GM10266 (cell line): ENCODE results near the gene TMEM154.

Source experiments
- DNase-seq: peaks from one replicate; pipeline ENCODE4 v3.0.0; 2012; ENCODE audit errors: extremely low spot score
- TF ChIP-seq, protein P1 (sequence below): IDR thresholded peaks from 2 replicates; pipeline ENCODE4 v1.5.1; 2012; ENCODE audit warnings: mild to moderate bottlenecking, low read depth; ENCODE audit not compliant: control insufficient read depth, insufficient read depth; ENCODE audit errors: missing control alignments

TMEM154 gene

GRCh38 chr4:152707632-152708031 lies 27.8 kb upstream of the TMEM154 start:
- DNase-seq = no peak
- TF ChIP-seq, protein P1, sequence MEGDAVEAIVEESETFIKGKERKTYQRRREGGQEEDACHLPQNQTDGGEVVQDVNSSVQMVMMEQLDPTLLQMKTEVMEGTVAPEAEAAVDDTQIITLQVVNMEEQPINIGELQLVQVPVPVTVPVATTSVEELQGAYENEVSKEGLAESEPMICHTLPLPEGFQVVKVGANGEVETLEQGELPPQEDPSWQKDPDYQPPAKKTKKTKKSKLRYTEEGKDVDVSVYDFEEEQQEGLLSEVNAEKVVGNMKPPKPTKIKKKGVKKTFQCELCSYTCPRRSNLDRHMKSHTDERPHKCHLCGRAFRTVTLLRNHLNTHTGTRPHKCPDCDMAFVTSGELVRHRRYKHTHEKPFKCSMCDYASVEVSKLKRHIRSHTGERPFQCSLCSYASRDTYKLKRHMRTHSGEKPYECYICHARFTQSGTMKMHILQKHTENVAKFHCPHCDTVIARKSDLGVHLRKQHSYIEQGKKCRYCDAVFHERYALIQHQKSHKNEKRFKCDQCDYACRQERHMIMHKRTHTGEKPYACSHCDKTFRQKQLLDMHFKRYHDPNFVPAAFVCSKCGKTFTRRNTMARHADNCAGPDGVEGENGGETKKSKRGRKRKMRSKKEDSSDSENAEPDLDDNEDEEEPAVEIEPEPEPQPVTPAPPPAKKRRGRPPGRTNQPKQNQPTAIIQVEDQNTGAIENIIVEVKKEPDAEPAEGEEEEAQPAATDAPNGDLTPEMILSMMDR = no peak

DNA sequence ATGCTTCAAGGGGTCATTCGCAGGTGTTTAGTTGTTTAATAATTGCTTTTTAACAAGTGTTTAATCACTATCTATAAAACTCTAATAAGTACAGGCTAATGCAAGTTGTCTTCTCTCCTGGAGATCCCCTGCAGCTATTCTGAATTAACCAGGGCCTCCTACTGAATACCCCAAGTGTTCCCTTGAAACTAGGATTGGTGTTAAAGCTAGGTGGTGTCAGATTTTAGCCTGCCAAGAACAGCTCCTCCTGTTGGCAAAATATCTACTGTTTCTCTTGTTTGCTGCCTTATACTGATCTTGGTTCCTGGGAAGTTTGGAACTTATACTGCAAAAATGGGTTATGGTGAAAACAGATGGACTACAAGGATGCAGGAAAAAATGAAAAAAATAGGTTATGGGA lies 26.1 kb upstream of the TMEM154 start:
- TF ChIP-seq, protein P1 = no peak
- DNase-seq = no peak

GRCh38 chr4:152704788-152705187 lies 25.0 kb upstream of the TMEM154 start:
- TF ChIP-seq, protein P1 = no peak
- DNase-seq = no peak

DNA sequence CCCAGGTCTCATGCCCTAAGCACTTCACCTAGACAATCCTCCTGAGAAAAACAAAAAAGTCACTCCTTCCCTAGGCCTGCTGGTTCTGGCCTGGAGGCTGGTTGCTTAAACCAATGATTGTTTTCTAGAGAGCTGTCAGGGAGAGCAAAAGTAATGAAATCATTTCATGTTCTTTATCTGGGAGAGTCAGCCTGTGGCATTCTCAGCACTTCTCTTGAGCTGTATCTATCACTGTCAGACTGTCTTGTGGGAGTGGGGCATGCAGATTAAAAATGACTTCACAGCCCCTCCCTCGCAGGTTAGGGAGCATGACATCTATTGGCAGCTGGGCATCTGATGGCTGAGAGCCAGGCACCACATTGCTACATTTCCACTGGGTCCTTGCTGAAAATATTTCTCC lies 20.4 kb upstream of the TMEM154 start:
- TF ChIP-seq, protein P1 = no peak
- no peak for DNase-seq

DNA sequence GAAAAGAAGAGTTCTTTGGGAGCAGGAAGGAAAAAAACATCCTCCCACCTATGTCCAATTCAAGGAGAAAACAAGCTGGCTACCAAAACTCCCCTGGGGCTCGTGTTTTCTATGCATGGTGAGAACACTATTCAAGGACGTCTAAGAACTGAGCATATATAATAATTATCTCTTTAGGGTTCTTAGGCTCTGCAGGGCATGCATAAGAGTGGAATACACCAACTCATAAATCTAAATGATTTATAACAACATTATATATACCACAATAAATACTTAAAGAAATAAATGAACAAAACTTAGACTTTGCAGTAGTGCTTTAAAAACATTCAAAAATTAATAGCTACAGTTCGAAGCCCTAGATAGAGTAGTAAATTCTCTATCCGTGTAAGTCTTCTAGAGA lies 19.5 kb upstream of the TMEM154 start:
- TF ChIP-seq, protein P1 = no peak
- no peak for DNase-seq

DNA sequence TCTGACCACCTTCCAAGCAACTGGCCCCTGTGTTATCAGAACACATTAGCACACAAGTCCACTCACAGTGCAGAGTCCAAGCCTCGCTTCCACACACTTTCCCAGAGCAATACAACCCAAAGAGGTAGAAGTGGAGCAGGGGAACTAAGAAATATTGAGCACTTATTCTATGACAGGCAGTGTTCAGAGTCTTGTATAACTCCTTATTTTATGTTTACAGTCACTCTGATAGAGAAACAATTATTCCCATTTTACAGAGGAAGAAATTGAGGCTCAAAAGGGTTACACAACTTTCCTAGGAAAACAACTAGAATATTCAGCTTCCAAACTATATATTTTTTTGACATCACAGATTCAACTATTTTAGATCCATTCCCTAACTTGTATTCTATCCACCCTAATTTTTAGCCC lies 18.3 kb upstream of the TMEM154 start:
- TF ChIP-seq, protein P1 = no peak
- DNase-seq = no peak

GRCh38 chr4:152697284-152698088 lies 17.7 kb upstream of the TMEM154 start:
- no peak for DNase-seq
- TF ChIP-seq, protein P1 = no peak
